GM12801 (cell line): Measurements from ENCODE around the gene CTNND2.

Experiments used
- TF ChIP-seq, protein P1 (sequence below): IDR thresholded peaks from one replicate; pipeline ENCODE4 v1.5.1; 2011; ENCODE audit warnings: control low read depth; ENCODE audit not compliant: insufficient read length; ENCODE audit errors: extremely low read depth

CTNND2 gene

DNA sequence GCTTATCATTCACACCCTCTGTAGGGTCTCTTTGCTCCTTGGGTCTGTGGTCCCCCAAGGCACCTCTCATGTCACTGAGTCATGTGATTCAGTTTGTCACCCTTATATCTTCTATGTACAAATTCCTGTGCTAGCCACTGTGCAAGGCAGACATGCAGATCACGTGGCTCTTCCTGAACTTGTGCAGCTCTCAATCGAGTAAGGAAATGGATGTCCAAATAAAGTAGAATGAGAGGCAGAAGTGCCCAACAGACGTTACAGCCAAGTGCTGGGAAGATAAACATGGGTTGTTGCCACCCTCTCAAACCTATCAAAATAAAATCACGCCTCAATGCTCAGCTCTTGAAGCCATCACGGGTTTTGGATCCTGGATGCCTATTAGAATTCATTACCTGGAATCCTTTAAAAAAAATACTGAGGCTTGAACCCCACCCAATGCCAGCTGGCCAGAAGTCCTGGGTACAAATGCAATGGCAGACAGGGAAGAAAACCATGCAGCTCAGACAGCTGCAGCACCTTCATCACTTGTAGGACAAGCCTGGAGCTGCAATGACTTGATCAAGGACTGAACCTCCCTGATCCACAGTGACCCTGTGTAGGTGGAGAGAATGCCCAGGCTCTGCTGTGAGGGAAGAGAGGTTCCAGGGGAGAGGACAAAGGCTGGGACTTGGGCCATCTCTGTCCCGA is 914.5 kb downstream of the CTNND2 start:
- TF ChIP-seq, protein P1, sequence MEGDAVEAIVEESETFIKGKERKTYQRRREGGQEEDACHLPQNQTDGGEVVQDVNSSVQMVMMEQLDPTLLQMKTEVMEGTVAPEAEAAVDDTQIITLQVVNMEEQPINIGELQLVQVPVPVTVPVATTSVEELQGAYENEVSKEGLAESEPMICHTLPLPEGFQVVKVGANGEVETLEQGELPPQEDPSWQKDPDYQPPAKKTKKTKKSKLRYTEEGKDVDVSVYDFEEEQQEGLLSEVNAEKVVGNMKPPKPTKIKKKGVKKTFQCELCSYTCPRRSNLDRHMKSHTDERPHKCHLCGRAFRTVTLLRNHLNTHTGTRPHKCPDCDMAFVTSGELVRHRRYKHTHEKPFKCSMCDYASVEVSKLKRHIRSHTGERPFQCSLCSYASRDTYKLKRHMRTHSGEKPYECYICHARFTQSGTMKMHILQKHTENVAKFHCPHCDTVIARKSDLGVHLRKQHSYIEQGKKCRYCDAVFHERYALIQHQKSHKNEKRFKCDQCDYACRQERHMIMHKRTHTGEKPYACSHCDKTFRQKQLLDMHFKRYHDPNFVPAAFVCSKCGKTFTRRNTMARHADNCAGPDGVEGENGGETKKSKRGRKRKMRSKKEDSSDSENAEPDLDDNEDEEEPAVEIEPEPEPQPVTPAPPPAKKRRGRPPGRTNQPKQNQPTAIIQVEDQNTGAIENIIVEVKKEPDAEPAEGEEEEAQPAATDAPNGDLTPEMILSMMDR: no peak

DNA sequence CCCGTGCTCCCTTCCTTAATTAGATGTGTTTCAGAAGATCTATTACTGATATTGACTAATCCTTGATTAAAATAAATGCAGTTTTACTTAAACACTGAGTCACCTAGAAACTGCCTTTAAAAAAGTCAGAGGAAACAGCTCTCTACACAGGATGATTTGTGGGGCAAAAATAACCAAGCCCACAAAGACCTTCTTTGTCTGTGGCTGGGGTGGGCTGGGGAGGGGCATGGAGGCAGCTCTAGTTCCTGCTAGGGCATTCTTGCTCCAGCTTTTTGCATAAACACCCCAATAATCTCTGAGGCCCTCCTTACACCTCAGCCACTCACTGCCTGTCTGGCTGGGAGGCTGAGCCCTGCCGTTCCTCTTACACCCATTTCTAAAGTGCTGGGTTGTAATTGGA is 915.6 kb downstream of the CTNND2 start:
- TF ChIP-seq, protein P1: no peak

DNA sequence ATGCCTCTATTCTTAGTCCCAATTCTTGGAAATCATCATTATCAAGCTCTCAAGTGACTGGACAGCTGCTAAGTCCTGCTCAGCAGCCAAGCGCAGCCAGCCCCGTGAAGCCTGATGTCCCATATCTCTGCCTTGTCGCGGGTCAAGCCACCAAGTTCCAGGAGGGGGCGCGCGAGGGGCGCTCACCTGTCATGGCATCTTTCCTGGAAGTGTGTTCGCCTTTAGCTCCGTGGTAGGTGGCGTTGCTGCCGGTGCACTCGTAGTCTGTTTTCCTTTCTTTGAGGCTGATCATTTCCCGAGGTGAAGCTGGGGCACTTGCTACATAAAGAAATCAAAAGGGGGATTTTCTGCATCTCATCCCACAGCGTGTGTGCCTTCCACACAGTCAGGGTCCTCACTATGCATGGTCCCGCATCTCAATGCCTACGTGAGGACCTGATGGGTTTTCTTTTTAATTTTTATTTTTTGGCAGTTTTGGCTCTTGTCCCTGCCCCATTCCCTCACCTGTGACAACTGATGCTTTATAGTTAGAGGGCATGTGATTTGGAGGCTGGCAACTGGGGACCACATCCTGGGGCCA is 916.2 kb downstream of the CTNND2 start:
- TF ChIP-seq, protein P1: no peak

DNA sequence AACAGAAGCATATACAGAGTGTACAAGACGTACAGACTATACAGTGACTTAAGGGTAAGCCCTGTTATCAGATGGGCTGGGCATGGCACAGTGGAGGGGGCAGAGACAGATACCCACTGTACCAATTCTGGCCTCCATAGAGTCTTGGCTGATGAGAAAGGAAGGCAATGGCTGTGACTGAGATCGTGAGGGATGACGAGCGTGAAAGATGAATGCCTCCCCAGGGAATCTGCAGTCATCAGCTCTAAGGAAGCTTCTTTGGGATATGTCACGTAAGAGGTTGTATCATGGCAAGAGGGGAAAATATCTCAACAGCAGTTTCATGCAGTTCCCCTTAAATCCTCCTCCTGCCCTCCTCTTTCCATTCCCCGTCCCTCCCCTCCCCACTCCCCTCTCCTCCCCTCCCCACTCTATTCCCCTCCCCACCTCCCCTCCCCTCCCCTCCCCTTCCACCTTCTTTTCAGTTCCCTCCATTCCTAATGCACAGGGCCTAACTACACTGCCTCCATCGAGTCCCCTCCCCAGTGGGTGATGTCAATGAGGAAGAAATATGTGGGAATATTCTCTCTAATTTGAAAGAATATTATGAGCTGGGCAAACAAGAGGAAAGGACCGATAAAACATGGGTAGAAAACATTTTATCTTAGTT is 916.8 kb downstream of the CTNND2 start:
- TF ChIP-seq, protein P1: no peak

DNA sequence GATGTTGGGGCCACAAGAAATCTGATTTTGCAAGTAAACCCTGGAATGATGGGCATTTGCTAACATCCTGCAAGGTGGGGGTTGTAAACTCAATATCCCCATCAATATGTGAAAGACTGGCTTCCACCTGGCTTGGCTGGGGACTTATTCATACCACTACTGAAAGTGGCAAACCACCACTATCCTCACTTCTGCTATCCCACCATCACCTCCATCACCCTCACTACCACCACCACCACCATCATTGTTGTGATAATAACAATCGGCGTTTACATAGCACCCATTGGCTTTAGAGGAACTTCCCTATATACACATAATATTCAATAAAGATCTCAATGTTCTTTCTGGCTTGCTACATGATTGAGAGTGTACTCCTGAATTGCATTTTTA is 918.5 kb downstream of the CTNND2 start:
- TF ChIP-seq, protein P1: no peak

DNA sequence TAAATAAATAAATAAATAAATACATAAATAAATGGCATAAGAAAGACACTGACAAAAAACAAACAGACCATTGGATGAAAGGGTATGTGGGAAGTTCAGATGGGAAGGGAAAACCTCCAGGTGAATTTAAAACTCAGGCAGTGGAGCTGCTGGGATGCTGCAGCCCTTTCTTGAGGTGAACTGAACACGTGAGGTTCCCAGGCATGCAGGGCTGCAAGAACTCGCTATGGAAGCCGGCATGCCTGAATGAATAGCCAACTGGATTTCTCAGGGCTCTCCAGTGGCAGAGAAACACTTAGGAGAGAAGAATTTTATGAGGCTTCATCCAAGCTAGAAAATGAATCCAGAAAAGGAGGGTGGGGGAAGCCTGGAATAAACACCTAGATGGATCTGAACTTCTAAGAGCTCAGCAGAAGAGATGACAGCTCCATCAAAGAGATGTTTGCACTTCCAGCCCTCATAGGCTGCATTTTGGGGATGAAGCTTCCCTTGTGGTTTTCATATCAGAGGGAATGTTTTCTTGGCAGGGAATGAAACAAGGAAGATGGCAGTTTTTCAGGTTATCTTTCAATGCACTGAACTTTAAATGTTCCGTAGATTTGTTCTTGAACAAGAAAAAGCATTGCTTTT is 919.0 kb downstream of the CTNND2 start:
- TF ChIP-seq, protein P1: no peak

DNA sequence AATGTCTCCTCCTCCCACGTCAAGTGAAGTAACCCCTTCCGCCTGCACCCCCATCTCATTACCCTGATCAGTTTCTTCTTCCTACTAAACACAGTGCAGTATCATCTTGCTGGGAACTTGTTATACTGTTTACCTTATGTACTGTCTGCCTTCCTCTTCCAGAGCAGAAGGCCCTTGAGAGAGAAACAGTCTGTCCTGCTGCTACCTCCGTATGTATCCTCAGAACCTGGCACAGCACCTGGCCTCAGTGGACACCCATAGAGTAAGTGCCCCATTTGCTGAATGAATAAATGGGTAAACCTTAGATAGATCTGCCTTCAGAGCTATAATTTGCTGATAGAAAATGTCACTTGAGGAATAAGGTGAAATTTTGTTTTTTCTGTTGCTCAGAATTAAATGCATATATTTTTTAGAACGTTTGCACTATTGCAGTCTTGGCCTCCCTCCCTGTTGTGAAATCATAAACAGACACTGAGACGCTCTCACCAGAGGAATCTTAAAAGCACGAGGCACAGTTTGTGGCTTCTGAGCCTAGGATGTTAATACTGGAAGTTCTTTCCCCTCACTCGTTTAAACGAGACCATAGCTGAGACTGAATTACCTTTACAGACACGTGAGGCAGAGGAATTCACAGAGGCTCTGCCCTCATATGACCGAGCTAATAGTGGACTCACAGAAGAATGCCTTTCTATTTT is 920.1 kb downstream of the CTNND2 start:
- TF ChIP-seq, protein P1: no peak
